BE2C (cell line): ENCODE measurements around the gene PRDM16.

Experiments used
- DNase-seq: peaks from one replicate; pipeline ENCODE4 v3.0.0-alpha.2; 2020
- H3K27me3 ChIP-seq: fragments of 250-450 bp; sonication (Bioruptor Pico); 2 replicates; pipeline ENCODE4 v1.5.1; 2020; ENCODE audit warnings: mild to moderate bottlenecking
- H3K36me3 ChIP-seq: fragments of 250-450 bp; sonication (Bioruptor Pico); 2 replicates; pipeline ENCODE4 v1.5.1; 2020; ENCODE audit warnings: mild to moderate bottlenecking
- H3K4me1 ChIP-seq: fragments of 250-450 bp; sonication (Bioruptor Pico); 2 replicates; pipeline ENCODE4 v1.5.1; 2020
- H3K4me3 ChIP-seq: 2 replicates; pipeline ENCODE4 v1.5.1; 2011; ENCODE audit warnings: low read depth, low read length
- H3K9me3 ChIP-seq: fragments of 250-450 bp; sonication (Bioruptor Pico); 2 replicates; pipeline ENCODE4 v1.5.1; 2020
- TF ChIP-seq, protein P1 (sequence below): IDR thresholded peaks from 2 replicates; pipeline ENCODE4 v1.5.1; 2012; ENCODE audit warnings: mild to moderate bottlenecking, low read depth, low read length

PRDM16 gene

DNA sequence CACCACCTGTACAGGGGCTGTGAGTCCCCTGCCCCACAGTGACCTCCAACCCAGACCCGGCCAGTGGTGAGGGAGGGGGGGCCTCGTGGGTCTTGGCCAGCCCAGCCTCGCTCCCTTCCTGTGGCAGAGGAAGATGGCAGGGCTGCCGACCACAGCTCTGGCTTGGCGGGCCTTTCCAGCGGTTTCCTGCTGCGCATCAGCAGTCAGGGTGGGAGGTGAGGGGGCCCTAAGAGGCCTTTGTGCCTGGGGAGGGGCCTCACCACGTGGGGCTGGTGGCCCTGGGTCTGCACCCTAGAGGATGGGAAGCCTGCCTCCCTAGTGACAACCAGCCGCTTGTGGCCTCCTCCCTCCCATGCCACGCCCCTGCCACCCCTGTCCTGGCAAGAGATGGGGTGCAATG is 312.9 kb downstream of the PRDM16 start:
- no peaks in the 10 kb centered on the region for H3K4me1 ChIP-seq
- peaks cover 18% of the 10 kb centered on the region for H3K27me3 ChIP-seq
- H3K4me3 ChIP-seq = no peak overlapping the region
- DNase-seq = no peak
- H3K9me3 ChIP-seq = no peaks in the 10 kb centered on the region
- no peaks in the 10 kb centered on the region for H3K36me3 ChIP-seq
- TF ChIP-seq, protein P1, sequence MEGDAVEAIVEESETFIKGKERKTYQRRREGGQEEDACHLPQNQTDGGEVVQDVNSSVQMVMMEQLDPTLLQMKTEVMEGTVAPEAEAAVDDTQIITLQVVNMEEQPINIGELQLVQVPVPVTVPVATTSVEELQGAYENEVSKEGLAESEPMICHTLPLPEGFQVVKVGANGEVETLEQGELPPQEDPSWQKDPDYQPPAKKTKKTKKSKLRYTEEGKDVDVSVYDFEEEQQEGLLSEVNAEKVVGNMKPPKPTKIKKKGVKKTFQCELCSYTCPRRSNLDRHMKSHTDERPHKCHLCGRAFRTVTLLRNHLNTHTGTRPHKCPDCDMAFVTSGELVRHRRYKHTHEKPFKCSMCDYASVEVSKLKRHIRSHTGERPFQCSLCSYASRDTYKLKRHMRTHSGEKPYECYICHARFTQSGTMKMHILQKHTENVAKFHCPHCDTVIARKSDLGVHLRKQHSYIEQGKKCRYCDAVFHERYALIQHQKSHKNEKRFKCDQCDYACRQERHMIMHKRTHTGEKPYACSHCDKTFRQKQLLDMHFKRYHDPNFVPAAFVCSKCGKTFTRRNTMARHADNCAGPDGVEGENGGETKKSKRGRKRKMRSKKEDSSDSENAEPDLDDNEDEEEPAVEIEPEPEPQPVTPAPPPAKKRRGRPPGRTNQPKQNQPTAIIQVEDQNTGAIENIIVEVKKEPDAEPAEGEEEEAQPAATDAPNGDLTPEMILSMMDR = no peak

DNA sequence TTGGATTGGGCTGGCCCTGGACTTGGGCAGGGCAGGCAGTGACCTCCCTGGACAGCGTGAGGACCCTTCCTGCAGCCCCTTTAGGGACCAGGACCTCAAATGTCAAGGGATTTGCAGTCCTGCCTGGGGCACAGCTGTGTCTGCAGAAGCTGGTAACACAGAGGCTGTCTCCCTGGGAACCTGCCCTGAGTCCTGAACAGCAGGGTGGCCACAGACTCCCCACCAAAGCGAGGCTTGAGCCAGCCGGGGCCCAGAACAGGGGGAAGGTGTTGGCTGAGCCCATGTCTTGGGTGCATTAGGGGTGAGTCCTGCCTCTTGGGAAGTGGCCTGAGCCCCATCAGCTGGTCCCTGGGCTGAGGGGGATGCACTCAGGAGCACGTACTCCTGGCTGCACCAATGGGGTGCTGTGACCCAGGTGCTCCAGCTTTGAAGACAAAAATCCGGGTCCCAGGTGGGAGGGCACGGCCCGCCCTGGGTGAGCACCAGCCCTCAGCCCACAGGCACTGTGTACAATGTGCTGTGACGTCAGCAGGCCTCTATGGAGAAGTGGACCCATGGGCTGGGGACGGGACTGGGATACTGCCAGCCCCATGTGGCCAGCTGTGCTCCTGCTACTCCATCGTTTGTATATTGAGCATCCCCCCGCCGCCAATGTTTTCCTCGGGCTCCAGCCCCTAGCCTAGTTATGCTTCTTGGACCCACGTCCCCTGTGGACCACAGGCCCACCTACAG is 313.5 kb downstream of the PRDM16 start:
- no peaks in the 10 kb centered on the region for H3K4me1 ChIP-seq
- no peak overlapping the region for H3K4me3 ChIP-seq
- no peaks in the 10 kb centered on the region for H3K9me3 ChIP-seq
- H3K36me3 ChIP-seq = no peaks in the 10 kb centered on the region
- no peak for DNase-seq
- TF ChIP-seq, protein P1 = no peak
- H3K27me3 ChIP-seq = peaks cover 24% of the 10 kb centered on the region

DNA sequence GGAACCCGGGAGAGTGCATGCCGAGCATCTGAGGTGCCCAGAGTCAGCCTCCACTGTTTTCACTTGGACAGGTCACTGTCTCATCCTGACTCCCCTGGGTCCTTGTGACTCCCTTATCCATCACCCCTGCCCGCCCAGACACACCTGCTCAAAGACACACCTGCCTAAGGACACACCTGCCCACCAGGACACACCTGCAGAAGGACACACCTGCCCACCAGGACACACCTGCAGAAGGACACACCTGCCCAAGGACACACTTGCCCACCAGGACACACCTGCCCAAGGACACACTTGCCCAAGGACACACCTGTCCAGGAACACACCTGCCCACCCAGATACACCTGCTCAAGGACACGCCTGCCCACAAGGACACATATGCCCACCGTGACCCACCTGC is 314.7 kb downstream of the PRDM16 start:
- DNase-seq = no peak
- Histone ChIP-seq H3K9me3 (no peaks in the 10 kb centered on the region), H3K36me3 (no peaks in the 10 kb centered on the region), H3K4me1 (no peaks in the 10 kb centered on the region), H3K4me3 (no peak overlapping the region), H3K27me3 (peaks cover 36% of the 10 kb centered on the region)
- TF ChIP-seq, protein P1 = no peak

DNA sequence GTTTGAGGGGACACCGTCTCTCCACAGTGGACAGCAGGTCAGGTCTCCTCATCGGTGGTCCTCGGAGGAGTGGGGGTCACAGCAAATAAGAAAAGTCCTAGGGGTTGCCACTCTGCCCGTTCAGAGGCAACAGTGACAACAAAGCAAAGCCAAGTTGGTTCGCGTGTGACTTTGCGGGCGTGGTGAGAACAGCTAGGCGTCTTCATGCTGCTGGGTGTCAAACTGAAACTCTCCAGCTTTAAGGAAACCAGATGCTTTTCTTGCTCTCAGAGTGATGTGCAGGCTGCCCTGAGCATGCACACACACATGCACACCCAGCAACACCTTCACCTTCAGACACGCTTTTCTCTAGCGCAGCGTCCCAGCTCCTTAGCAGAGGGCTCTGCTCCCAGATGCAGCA is 315.4 kb downstream of the PRDM16 start:
- no peaks in the 10 kb centered on the region for H3K36me3 ChIP-seq
- H3K27me3 ChIP-seq = peaks cover 43% of the 10 kb centered on the region
- H3K4me1 ChIP-seq = no peaks in the 10 kb centered on the region
- no peak for DNase-seq
- no peaks in the 10 kb centered on the region for H3K9me3 ChIP-seq
- TF ChIP-seq, protein P1 = no peak
- H3K4me3 ChIP-seq = no peak overlapping the region

DNA sequence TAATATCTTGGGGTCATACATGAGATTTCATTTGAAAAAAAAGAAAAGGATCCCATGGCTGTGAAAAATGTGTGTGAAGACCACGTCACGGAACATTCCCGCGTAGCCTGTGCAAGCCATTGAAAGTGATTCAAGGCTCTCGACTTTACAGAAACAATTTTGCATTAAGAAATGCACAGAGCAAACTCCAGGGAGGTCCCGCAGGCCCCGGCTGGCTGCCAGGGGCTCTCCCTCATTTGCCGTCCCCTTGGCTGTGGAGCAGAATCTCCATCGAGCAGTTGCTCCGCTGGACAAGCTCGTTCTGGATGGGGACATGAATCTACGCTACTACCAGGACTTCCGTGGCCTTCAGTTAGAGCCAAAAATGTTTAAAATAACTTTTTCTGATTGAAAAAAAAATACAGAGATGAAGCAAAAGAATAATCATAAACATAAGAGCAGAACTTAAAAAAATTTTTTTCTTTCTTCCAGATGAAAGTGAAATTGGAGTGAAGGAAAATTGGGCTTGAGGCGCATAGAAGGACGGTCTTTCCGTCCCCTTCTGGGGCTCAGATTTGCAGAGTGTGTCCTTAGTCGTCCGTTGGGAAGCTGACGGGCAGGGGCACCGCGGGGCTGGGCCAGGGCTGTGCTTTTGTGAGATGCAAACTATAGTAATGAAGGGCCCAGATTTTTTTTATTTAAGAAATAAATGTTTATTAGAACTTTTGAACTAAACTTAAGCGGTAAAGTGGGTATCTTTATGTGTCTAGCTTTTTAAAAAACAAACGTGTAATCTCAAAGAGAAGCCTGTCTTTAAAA is 317.4 kb downstream of the PRDM16 start:
- Histone ChIP-seq H3K4me1 (no peaks in the 10 kb centered on the region), H3K36me3 (no peaks in the 10 kb centered on the region), H3K27me3 (peaks cover 58% of the 10 kb centered on the region), H3K4me3 (no peak overlapping the region), H3K9me3 (no peaks in the 10 kb centered on the region)
- DNase-seq = no peak
- TF ChIP-seq, protein P1 = no peak

DNA sequence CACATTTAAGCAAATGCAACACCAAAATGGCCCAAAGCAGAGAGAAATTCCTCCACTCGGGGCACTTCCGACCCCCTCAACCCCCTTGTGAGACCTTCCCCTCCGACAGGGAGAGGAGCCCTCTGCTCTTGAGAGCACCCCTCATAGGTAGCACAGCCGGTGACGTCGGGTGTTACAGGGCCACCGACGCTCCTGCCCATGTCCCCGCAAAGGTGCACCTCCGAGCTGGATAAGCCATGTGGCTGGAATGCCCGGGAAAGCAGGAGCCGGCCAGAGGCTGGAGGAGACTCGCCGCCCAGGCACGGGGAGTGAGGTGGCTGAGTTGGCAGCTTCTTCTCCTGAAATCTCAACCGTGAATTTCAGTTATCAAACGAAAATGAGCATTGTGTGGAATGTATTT is 318.4 kb downstream of the PRDM16 start:
- H3K36me3 ChIP-seq = no peaks in the 10 kb centered on the region
- no peak overlapping the region for H3K4me3 ChIP-seq
- TF ChIP-seq, protein P1 = no peak
- H3K4me1 ChIP-seq = no peaks in the 10 kb centered on the region
- H3K9me3 ChIP-seq = no peaks in the 10 kb centered on the region
- DNase-seq = no peak
- peaks cover 68% of the 10 kb centered on the region for H3K27me3 ChIP-seq
